ENCODE results near the gene KBTBD3.

GRCh38 chr11:106063009-106063408 is 14.1 kb downstream of the KBTBD3 start:
- TF ChIP-seq POLR2AphosphoS5 (IDR thresholded peaks at IDR 0.05) = no peak
- TF ChIP-seq CTCF (IDR thresholded peaks at IDR 0.05) = no peak

All from esophagus muscularis mucosa (tissue), 3 donors.